Amygdala (tissue), 56 donors: ENCODE measurements around the gene HK2.

Experiments
- DNase-seq, 56 donors: peaks; one replicate each; lab custom pipeline; 2025; lab: John Stamatoyannopoulos, UW

HK2 gene

GRCh38 chr2:74856004-74856578 lies 22.2 kb downstream of the HK2 start:
- DNase-seq, result no peak

- no peak for DNase-seq
Measured at GRCh38 chr2:74856599-74856998, 22.7 kb downstream of the HK2 start.

GRCh38 chr2:74857215-74857614 lies 23.3 kb downstream of the HK2 start:
- no peak for DNase-seq

- DNase-seq, result no peak
Measured at GRCh38 chr2:74857725-74858124, 23.8 kb downstream of the HK2 start.

- no peak for DNase-seq
Measured at GRCh38 chr2:74858281-74858680, 24.4 kb downstream of the HK2 start.

DNA sequence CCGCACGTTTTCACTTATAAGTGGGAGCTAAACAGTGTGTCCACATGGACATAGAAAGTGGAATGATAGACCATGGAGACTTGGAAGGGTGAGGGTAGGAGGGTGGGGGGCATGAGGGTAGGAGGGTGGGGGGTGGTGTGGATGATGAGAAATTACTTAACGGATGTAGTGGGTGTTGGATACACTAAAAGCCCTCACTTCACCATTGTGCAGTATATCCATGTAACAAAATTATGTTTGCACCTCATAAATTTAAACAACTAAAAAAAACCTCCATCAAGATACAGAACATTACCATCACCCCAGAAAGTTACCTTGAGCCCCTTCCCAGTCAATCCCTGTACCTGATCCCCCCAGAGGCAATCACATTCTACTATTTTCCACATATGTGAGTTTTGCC lies 26.2 kb downstream of the HK2 start:
- DNase-seq, result no peak

- DNase-seq, result no peak
Measured at GRCh38 chr2:74860521-74860920, 26.6 kb downstream of the HK2 start.

DNA sequence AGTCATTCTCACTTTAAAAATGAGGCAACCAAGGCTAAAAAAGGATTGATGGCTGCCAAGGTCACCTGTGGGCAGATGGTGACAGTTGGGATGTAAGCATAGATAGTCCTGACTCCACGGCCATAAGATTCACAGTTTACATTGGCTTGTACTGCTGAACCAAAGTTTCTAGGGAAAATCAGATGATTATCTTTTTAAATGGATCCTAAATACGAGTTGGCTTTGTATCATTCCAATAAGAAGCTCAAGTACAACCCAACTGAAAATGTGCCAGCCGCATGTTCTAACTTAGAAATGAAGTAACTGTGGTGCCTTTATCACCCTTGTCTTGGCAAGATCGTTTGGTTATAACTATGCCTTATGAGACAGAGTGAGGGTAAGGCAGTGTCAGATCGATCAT lies 27.6 kb downstream of the HK2 start:
- no peak for DNase-seq

GRCh38 chr2:74862020-74862964 lies 28.4 kb downstream of the HK2 start:
- DNase-seq, result no peak

- DNase-seq, result no peak
Measured at GRCh38 chr2:74863802-74864248, 29.9 kb downstream of the HK2 start.

DNA sequence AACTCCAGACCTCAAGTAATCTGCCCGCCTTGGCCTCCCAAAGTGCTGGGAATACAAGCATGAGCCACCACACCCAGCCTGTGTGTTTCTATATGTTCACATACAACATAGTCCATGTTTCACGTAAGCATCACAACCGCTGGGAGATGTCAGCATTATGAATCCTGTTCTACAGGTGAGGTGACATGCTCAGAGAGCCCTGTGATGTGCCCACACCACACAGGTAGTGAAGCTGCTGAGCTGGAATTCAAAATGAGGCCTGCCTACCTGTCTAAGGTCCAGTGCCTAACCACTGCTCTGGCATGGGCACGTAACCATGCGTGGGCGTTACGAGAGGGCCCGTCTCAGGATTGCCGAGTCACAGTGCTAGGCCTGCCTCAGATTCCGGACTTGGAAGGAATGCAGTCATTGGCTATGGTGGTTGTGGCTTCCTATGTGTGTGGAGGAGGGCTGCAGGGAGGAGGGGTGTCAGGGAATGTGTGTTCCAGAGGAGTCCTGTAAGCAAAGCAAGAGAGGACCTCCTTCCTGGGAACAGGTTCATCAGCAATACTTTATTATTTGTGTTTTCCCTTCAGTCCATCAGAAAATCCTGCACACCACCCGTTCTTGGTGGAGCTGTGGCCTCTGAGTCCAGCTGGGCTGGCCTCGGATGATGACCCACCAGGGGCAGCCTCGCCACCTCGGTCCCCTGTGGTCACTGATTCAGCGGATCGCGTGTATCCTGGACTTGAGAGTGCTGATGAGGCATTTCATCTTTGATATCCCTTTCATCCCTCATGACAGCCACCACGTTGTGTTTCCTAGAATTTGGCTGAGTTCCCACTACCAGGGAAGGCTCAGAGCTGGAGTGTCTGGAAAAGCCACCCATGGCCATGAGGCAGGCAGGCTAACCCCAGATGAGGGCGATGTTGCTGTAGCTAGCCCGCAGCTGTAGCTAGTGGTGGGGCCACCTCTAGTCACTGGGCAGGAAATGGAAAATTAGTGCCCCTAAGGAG lies 31.1 kb downstream of the HK2 start:
- DNase-seq, result no peak

- no peak for DNase-seq
Measured at GRCh38 chr2:74865770-74866674, 32.1 kb downstream of the HK2 start.

GRCh38 chr2:74867841-74868658 lies 34.1 kb downstream of the HK2 start:
- DNase-seq, result no peak

GRCh38 chr2:74869517-74869916 lies 35.6 kb downstream of the HK2 start:
- no peak for DNase-seq

- no peak for DNase-seq
Measured at GRCh38 chr2:74870951-74871350, 37.0 kb downstream of the HK2 start.

GRCh38 chr2:74871414-74871813 lies 37.5 kb downstream of the HK2 start:
- no peak for DNase-seq

GRCh38 chr2:74872389-74872836 lies 38.5 kb downstream of the HK2 start:
- DNase-seq, result no peak

- DNase-seq, result no peak
Measured at GRCh38 chr2:74873012-74873665, 39.2 kb downstream of the HK2 start.
